ENCODE results near the gene TMA7B.

DNA sequence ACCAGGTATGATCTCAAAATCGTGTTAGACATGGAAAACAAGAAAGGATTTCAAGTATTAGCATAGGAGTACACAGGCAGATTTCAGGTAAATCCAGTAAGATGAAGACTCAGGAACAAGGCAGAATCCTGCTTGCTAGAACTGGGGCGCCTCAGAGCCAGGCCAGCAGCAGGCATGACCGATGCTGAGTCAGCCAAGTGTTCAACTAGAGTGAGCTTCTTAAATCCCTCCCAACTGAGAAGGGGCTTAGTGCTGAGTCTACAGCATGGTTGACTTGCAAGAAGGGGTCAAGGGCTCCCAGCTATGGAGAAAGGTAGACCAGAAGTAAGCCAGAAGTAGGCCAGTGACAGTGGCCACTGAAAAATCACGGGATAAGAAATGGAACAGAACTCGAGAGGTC, 46.9 kb upstream of the TMA7B start:
- TF ChIP-seq, protein P1, sequence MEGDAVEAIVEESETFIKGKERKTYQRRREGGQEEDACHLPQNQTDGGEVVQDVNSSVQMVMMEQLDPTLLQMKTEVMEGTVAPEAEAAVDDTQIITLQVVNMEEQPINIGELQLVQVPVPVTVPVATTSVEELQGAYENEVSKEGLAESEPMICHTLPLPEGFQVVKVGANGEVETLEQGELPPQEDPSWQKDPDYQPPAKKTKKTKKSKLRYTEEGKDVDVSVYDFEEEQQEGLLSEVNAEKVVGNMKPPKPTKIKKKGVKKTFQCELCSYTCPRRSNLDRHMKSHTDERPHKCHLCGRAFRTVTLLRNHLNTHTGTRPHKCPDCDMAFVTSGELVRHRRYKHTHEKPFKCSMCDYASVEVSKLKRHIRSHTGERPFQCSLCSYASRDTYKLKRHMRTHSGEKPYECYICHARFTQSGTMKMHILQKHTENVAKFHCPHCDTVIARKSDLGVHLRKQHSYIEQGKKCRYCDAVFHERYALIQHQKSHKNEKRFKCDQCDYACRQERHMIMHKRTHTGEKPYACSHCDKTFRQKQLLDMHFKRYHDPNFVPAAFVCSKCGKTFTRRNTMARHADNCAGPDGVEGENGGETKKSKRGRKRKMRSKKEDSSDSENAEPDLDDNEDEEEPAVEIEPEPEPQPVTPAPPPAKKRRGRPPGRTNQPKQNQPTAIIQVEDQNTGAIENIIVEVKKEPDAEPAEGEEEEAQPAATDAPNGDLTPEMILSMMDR (IDR thresholded peaks at IDR 0.05), result no peak
- TF ChIP-seq TAF1 (IDR thresholded peaks at IDR 0.05; ENCODE audit: borderline replicate concordance, low read depth, low read length) (no peak), SIN3A (IDR thresholded peaks at IDR 0.05; ENCODE audit: borderline replicate concordance, low read depth, low read length) (no peak), GABPA (IDR thresholded peaks at IDR 0.05; ENCODE audit: low read depth) (no peak), EP300 (IDR thresholded peaks at IDR 0.05; ENCODE audit: borderline replicate concordance in 1 of 2, low read depth in 1 of 2, low read length in 1 of 2) (no peak), SMC3 (IDR thresholded peaks at IDR 0.05; ENCODE audit: low read depth, low read length) (no peak), POLR2AphosphoS5 (IDR thresholded peaks at IDR 0.05; ENCODE audit: low read depth, low read length) (no peak)
- TF ChIP-seq, protein P2, sequence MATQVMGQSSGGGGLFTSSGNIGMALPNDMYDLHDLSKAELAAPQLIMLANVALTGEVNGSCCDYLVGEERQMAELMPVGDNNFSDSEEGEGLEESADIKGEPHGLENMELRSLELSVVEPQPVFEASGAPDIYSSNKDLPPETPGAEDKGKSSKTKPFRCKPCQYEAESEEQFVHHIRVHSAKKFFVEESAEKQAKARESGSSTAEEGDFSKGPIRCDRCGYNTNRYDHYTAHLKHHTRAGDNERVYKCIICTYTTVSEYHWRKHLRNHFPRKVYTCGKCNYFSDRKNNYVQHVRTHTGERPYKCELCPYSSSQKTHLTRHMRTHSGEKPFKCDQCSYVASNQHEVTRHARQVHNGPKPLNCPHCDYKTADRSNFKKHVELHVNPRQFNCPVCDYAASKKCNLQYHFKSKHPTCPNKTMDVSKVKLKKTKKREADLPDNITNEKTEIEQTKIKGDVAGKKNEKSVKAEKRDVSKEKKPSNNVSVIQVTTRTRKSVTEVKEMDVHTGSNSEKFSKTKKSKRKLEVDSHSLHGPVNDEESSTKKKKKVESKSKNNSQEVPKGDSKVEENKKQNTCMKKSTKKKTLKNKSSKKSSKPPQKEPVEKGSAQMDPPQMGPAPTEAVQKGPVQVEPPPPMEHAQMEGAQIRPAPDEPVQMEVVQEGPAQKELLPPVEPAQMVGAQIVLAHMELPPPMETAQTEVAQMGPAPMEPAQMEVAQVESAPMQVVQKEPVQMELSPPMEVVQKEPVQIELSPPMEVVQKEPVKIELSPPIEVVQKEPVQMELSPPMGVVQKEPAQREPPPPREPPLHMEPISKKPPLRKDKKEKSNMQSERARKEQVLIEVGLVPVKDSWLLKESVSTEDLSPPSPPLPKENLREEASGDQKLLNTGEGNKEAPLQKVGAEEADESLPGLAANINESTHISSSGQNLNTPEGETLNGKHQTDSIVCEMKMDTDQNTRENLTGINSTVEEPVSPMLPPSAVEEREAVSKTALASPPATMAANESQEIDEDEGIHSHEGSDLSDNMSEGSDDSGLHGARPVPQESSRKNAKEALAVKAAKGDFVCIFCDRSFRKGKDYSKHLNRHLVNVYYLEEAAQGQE (IDR thresholded peaks at IDR 0.05; ENCODE audit: low read depth, low read length), result no peak
